Tibial artery (tissue), 4 donors: ENCODE data around the gene FAM83F.

ENCODE experiments used
- DNase-seq, 2 donors: peaks; one replicate each; pipeline ENCODE4 v3.0.0-alpha.2; 2019
- H3K27ac ChIP-seq, 2 donors: fragments of 200-600 bp; sonication (generic) in 1 of 2; 1 replicate in 1 of 2; 2 replicates in 1 of 2; pipeline ENCODE4 v1.5.1; 2018 to 2019; ENCODE audit warnings: mild to moderate bottlenecking in 1 of 2
- H3K27me3 ChIP-seq, 2 donors: fragments of 200-600 bp; sonication (generic) in 1 of 2; one replicate each; pipeline versions ENCODE4 v1.5.1 to v1.6.0; 2016 to 2019
- H3K36me3 ChIP-seq, 3 donors: fragments of 200-600 bp; sonication (generic) in 2 of 3; one replicate each; pipeline ENCODE4 v1.5.1; 2016 to 2019; ENCODE audit warnings: mild to moderate bottlenecking in 2 of 3
- H3K4me1 ChIP-seq, 4 donors: fragments of 200-600 bp; sonication (generic) in 2 of 4; 1 replicate in 3 of 4; 2 replicates in 1 of 4; pipeline ENCODE4 v1.5.1; 2016 to 2019
- H3K4me3 ChIP-seq, 2 donors: fragments of 200-600 bp; sonication (generic) in 1 of 2; 1 replicate in 1 of 2; 2 replicates in 1 of 2; pipeline ENCODE4 v1.5.1; 2018 to 2019; ENCODE audit warnings: mild to moderate bottlenecking in 2 of 2
- H3K9me3 ChIP-seq, 3 donors: fragments of 200-600 bp; sonication (generic) in 1 of 3; one replicate each; pipeline ENCODE4 v1.5.1; 2016 to 2019
- CTCF ChIP-seq, 2 experiments: fragments of 200-600 bp in 1 of 2; fragments of 450-650 bp in 1 of 2; IDR thresholded peaks; one replicate each; pipeline ENCODE4 v1.5.1; 2017 to 2019; ENCODE audit warnings: antibody characterized with exemption in 2 of 2, mild to moderate bottlenecking in 1 of 2, moderate library complexity in 1 of 2
- intact Hi-C: fragments of 100-400 bp; cut with DNase I; formaldehyde crosslinking; loops from one replicate; pipeline ENCODE4 v1.15.0; 2023; ENCODE audit warnings: low total_unique reads

The FAM83F gene

DNA sequence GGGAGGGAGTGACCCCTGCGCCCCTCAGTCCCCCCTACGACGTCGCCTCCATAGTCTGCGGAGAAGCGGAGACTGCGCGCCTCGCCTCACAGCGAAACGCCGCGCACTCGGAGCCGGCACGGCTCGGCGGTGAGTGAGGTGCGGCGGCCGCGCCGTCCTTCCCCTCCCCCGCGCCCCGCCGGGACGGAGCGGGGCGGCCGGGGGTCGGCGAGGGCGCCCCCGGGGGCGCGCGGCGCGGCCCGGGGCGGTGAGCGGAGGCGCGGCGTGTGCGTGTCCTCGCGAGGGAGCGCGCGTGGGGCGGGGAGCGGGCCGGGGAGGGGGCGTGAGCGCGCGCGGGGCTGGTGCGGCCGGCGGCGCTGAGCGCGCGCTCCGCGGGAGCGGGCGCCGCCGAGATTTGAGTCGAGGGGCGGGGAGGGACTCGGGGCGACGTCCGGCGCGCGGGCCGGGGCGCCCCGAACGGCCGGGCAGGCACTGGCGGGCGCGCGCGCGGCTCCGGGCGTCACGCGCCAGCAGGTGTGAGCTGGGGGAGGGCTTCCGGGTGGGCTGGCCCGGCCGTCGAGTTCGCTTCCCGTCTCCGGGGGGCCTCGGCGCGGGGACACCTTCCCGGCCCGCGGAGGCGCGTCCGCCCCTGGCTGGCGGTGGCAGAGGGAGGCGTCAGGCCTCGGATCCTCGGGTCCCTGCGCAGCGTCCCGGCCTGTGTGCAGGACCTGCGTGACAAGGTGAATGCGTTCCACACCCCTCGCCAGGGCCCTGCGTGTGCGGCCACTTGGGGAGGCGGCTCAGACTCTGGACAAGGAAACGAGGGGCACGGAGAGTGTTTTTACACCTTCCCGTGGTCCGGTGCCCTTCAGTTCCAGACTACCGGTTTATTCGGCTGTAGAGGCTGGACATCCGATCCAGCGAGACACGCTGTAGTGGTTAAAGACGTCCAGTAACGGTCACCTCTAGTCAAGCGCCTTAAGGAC is 50.4 kb downstream of the FAM83F start:
- no peak for TF ChIP-seq CTCF (IDR thresholded peaks at IDR 0.05)
- H3K27ac ChIP-seq, result peak overlapping the region; percentile 81 to 96

DNA sequence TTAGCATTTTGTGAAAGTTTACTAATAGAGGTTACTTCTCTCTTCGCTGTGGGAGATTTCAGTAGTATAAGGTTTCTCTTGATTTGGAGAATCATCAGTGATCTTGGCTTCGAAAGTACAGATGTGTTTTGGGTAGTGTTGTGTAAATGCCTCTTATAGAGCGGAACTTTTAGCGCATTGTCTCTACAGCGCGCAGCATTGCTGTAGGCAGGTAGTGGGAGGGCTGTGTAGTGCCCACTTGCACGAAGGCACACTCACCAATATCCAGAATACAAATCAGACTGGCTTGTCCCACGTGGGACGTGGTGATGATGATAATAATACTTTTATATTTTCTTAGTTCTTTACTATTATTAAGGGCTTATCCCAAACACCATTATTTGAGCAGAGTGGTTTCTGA is 51.4 kb downstream of the FAM83F start:
- DNase-seq, result no peak
- no peaks in the 10 kb centered on the region for H3K36me3 ChIP-seq
- no peak for TF ChIP-seq CTCF (IDR thresholded peaks at IDR 0.05)
- peaks cover 0 to 31% (median 15%) of the 10 kb centered on the region in 4 donors for H3K4me1 ChIP-seq
- H3K9me3 ChIP-seq, result no peaks in the 10 kb centered on the region
- H3K27me3 ChIP-seq, result no peaks in the 10 kb centered on the region
- H3K4me3 ChIP-seq, result peak overlapping the region; percentile 87 to 90
- intact Hi-C loops, result loop anchor here (10.0 kb wide), 2 partner anchors 129 to 589 kb away; partner anchors contain the start of genes MRTFA and TNRC6B
- no peak overlapping the region for H3K27ac ChIP-seq

More for the DNA sequence above, 50.4 kb downstream of the FAM83F start:
- Histone ChIP-seq H3K27me3 (peaks cover 0 to 5% of the 10 kb centered on the region in 2 donors), H3K36me3 (no peaks in the 10 kb centered on the region), H3K4me3 (peak overlapping the region; percentile 87 to 90), H3K4me1 (peaks cover 0 to 38% (median 16%) of the 10 kb centered on the region in 4 donors), H3K9me3 (no peaks in the 10 kb centered on the region)
- peak in 1 of 2 donors; percentile 77 for DNase-seq
- intact Hi-C loops, result loop anchor here (10.0 kb wide), 2 partner anchors 130 to 590 kb away; partner anchors contain the start of genes MRTFA and TNRC6B

DNA sequence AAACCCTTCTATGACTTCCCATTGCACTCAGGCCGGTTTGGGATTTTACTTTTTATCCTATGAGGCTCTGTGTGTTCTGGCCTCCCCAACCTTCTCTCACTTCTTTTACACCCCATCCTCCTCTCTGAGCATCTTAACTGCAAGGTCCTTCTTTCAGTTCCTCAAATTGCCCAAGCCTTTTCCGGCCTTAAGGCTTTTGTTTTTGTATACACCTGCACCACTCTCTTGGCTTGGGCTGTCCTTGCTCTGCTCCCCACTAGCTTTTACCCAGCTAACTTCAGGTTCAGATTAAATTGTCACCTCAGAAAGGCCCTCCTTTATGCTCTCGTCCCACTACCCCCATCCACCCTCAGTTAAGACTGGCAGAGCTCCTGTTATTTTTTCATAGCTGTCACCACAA is 55.5 kb downstream of the FAM83F start:
- Histone ChIP-seq H3K36me3 (no peaks in the 10 kb centered on the region), H3K9me3 (no peaks in the 10 kb centered on the region), H3K27ac (no peak overlapping the region), H3K4me1 (peaks cover 0 to 22% (median 14%) of the 10 kb centered on the region in 4 donors), H3K4me3 (no peak overlapping the region), H3K27me3 (no peaks in the 10 kb centered on the region)
- intact Hi-C loops, result loop anchor here (5.0 kb wide), 1 partner anchor 292 kb away; no protein-coding TSS in a partner anchor
- no peak for DNase-seq
- no peak for TF ChIP-seq CTCF (IDR thresholded peaks at IDR 0.05)

DNA sequence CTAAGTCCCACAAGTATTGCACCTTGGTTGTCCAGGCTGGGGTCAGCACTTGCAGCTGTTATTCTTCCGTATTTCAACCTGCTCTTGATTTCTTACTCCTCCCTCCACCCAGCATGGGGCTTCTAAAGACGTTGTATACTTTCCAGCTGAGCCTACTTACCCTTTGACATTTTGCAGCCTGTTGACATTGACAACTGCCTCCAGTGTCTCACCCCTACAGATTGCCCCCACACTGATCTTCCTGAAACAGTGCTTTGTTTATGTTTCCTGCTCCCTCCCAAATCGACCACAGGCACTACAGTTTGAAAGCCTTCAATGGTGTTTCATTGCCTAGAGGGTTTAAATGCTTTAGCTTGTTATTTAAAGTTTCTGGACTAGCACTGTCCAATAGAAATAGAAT is 56.6 kb downstream of the FAM83F start:
- intact Hi-C loops, result loop anchor here (5.0 kb wide), 1 partner anchor 291 kb away; no protein-coding TSS in a partner anchor
- H3K27ac ChIP-seq, result no peak overlapping the region
- TF ChIP-seq CTCF (IDR thresholded peaks at IDR 0.05), result no peak
- H3K9me3 ChIP-seq, result no peaks in the 10 kb centered on the region
- no peaks in the 10 kb centered on the region for H3K36me3 ChIP-seq
- H3K4me3 ChIP-seq, result no peak overlapping the region
- H3K27me3 ChIP-seq, result no peaks in the 10 kb centered on the region
- no peak for DNase-seq
- peaks cover 0 to 18% (median 8%) of the 10 kb centered on the region in 4 donors for H3K4me1 ChIP-seq

DNA sequence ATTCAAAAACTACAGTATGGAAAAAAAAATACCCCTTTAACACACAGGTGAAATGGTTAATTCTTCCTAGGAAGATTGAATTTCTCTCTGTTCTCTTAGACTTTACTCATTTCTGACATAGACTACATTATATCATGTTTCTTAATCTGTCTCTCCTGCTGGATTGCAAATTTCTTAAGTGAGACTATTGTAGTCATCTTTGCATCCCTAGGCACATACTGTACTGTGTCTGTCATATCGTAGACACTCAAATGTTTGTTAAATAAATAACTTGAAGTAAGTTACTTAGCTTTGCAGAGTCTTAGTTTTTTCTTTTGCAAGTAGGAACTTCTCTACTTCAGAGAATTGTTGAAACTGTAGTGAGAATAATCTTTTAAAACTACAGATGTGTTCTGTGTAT is 58.7 kb downstream of the FAM83F start:
- Histone ChIP-seq H3K36me3 (no peaks in the 10 kb centered on the region), H3K27ac (no peak overlapping the region), H3K27me3 (no peaks in the 10 kb centered on the region), H3K4me1 (peaks cover 0 to 16% (median 7%) of the 10 kb centered on the region in 4 donors), H3K9me3 (no peaks in the 10 kb centered on the region), H3K4me3 (no peak overlapping the region)
- TF ChIP-seq CTCF (IDR thresholded peaks at IDR 0.05), result no peak
- intact Hi-C loops, result loop anchor here (5.0 kb wide), 1 partner anchor 289 kb away; no protein-coding TSS in a partner anchor
- no peak for DNase-seq
